A673 (cell line): ENCODE results near the gene ACAD9.

ENCODE experiments used
- CTCF ChIP-seq: fragments of 300-800, 200-600 bp; sonication (generic); conservative IDR thresholded peaks from 2 replicates; pipeline ENCODE4 v1.5.1; 2017; ENCODE audit warnings: low read depth, mild to moderate bottlenecking, antibody characterized with exemption, low read length, moderate library complexity, mixed read lengths
- EZH2 ChIP-seq: fragments of 200-600 bp; sonication (generic); IDR thresholded peaks from 2 replicates; pipeline ENCODE4 v1.6.1; 2017; ENCODE audit warnings: borderline replicate concordance, low read depth, mild to moderate bottlenecking, mixed read lengths, antibody characterized with exemption, low read length; ENCODE audit not compliant: poor library complexity, severe bottlenecking

DNA sequence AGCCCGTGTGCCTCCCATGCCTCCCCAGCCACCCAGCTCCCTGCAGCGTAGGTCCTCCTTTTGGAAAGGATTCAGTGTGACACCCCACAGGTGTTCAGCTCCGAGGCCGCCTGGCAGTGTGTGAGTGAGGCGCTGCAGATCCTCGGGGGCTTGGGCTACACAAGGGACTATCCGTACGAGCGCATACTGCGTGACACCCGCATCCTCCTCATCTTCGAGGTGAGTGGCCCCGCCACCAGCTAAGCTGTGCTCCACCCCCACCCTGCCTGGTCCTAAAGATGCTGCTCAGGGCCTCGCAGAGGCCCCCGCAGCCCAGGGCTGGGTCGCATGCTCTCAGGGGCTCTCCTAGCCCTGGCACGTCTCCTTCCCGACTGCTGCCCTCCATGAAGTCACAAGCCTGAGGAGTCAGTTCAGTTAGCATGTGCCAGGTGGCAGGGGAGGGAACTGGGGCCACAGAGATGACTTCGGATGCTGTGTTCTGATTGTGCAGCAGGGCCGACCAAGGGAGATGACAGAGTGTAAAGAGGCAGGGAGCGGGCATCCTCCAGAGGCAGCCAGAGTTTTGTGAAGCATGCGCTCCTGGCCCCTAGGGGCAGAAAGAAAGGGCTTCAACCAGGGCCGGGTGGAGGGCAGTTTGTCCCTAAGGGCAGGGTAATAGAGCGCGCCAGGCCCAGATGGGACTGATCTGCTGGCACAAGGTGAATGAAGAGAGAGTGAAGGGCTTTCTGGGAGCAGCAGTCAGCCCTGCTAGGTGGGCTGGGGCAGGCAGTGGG lies 26.8 kb downstream of the ACAD9 start:
- TF ChIP-seq EZH2 (no peak), CTCF (no peak)
